ENCODE data around the gene ITIH5. TPM values are rescaled to one million over a fixed set of nuclear protein-coding genes. Genes with fewer than 3 reads are reported as not detected.

ITIH5 gene
- total RNA-seq, 1 donor from 2014 or later = 3.4 TPM

- no peak for DNase-seq (ENCODE audit: low spot score)
- Mint-ChIP-seq H3K9me3 (ENCODE audit: low read depth) (no peaks in the 10 kb centered on the region), H3K4me3 (ENCODE audit: unreplicated experiment) (no peak within 1 kb of the TSS), H3K27me3 (ENCODE audit: low read depth) (peaks cover 22% of the 10 kb centered on the region), H3K4me1 (ENCODE audit: low read depth) (peaks cover 6% of the 10 kb centered on the region), H3K36me3 (ENCODE audit: low read depth) (no peaks in the 10 kb centered on the region), H3K27ac (ENCODE audit: unreplicated experiment) (no peak within 1 kb of the TSS)
- no peak for TF ChIP-seq CTCF (IDR thresholded peaks at IDR 0.05)
Measured at GRCh38 chr10:7703140-7703539, 36.4 kb upstream of the ITIH5 start, which contains the start of gene ITIH2. Gene ITIH2 (plus strand): TSS chr10:7703316. CDS start chr10:7703435, 119 bp downstream.

GRCh38 chr10:7702288-7702812 is 35.6 kb upstream of the ITIH5 start:
- DNase-seq (ENCODE audit: low spot score) = no peak
- no peaks in the 10 kb centered on the region for H3K36me3 Mint-ChIP-seq (ENCODE audit: low read depth)
- peaks cover 18% of the 10 kb centered on the region for H3K27me3 Mint-ChIP-seq (ENCODE audit: low read depth)
- no peak for TF ChIP-seq CTCF (IDR thresholded peaks at IDR 0.05)
- no peaks in the 10 kb centered on the region for H3K9me3 Mint-ChIP-seq (ENCODE audit: low read depth)
- peaks cover 12% of the 10 kb centered on the region for H3K4me1 Mint-ChIP-seq (ENCODE audit: low read depth)
- no peak overlapping the region for H3K4me3 Mint-ChIP-seq (ENCODE audit: unreplicated experiment)
- no peak overlapping the region for H3K27ac Mint-ChIP-seq (ENCODE audit: unreplicated experiment)

GRCh38 chr10:7701158-7701742 is 34.5 kb upstream of the ITIH5 start:
- Mint-ChIP-seq H3K27me3 (ENCODE audit: low read depth) (peaks cover 13% of the 10 kb centered on the region), H3K27ac (ENCODE audit: unreplicated experiment) (no peak overlapping the region), H3K9me3 (ENCODE audit: low read depth) (no peaks in the 10 kb centered on the region), H3K36me3 (ENCODE audit: low read depth) (no peaks in the 10 kb centered on the region), H3K4me1 (ENCODE audit: low read depth) (peaks cover 23% of the 10 kb centered on the region), H3K4me3 (ENCODE audit: unreplicated experiment) (no peak overlapping the region)
- no peak for DNase-seq (ENCODE audit: low spot score)
- TF ChIP-seq CTCF (IDR thresholded peaks at IDR 0.05) = no peak

DNA sequence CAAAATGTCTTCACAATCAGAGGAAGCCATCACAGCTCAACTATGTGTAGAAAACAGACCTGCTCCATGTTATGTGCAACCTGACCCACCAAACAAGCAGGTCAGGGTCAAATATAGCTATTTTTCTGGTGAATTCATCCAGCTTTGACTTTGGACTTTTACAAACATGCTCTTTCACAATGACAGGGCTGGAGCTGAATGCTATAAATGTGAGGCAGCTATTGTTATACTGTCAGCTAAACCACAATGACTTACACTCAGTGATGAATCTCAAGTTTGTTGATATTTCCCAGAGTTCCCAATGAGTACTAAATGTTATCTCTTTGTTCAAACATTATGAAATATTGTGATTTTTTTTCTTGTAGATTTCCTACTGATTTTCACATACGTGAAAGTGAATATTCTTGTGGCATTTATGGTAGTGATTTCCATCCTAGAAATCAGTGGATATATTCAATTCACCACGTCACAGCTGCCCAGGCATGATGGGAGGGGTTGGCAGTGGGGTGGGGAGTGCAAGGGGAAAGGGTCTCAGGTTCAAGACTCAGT is 33.9 kb upstream of the ITIH5 start:
- H3K4me3 Mint-ChIP-seq (ENCODE audit: unreplicated experiment) = no peak overlapping the region
- DNase-seq (ENCODE audit: low spot score) = no peak
- no peak overlapping the region for H3K27ac Mint-ChIP-seq (ENCODE audit: unreplicated experiment)
- H3K9me3 Mint-ChIP-seq (ENCODE audit: low read depth) = no peaks in the 10 kb centered on the region
- H3K36me3 Mint-ChIP-seq (ENCODE audit: low read depth) = no peaks in the 10 kb centered on the region
- peaks cover 10% of the 10 kb centered on the region for H3K27me3 Mint-ChIP-seq (ENCODE audit: low read depth)
- peaks cover 25% of the 10 kb centered on the region for H3K4me1 Mint-ChIP-seq (ENCODE audit: low read depth)
- no peak for TF ChIP-seq CTCF (IDR thresholded peaks at IDR 0.05)

DNA sequence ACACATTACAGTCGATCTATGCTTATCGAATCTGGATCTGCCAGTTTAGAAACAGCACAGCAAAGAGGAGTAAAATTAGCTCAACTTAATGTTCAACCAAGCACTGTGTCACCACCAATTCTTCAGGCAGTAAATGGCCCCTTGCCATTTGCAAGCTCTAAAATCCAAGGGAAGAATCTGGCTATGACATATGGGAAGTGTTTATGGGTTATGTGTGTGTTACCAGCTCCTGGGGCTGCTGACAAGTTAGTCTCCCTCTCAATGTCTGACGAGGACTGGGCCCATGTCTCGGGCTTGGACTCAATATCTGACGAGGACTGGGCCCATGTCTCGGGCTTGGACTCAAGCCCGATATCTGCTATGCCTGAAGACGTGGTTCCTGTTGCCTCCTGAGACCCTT is 30.7 kb upstream of the ITIH5 start:
- H3K36me3 Mint-ChIP-seq (ENCODE audit: low read depth) = no peaks in the 10 kb centered on the region
- no peak for DNase-seq (ENCODE audit: low spot score)

More for the DNA sequence above, 30.7 kb upstream of the ITIH5 start:
- H3K27me3 Mint-ChIP-seq (ENCODE audit: low read depth) = peaks cover 5% of the 10 kb centered on the region
- H3K27ac Mint-ChIP-seq (ENCODE audit: unreplicated experiment) = no peak overlapping the region
- H3K4me3 Mint-ChIP-seq (ENCODE audit: unreplicated experiment) = no peak overlapping the region
- peaks cover 18% of the 10 kb centered on the region for H3K4me1 Mint-ChIP-seq (ENCODE audit: low read depth)
- TF ChIP-seq CTCF (IDR thresholded peaks at IDR 0.05) = no peak
- H3K9me3 Mint-ChIP-seq (ENCODE audit: low read depth) = peaks cover 7% of the 10 kb centered on the region
